NT2/D1 (cell line): ENCODE data around the gene ANK3.
"Not testable (repeated sequence)": the region's sequence is repeated elsewhere in the genome, so short reads cannot be mapped to it uniquely, and the experiment has no call there.

Experiments used
- DNase-seq: peaks from one replicate; pipeline ENCODE4 v3.0.0-alpha.2; 2011; ENCODE audit warnings: low read depth, low spot score
- H3K27me3 ChIP-seq: 2 replicates; pipeline ENCODE4 v1.6.0; 2011; ENCODE audit warnings: mild to moderate bottlenecking; ENCODE audit not compliant: insufficient read length, insufficient read depth
- H3K36me3 ChIP-seq: 2 replicates; pipeline ENCODE4 v1.6.1; 2011; ENCODE audit warnings: mild to moderate bottlenecking, low read length, mixed read lengths; ENCODE audit not compliant: insufficient read depth, insufficient read length
- H3K4me1 ChIP-seq: 2 replicates; pipeline ENCODE4 v1.5.1; 2011; ENCODE audit not compliant: insufficient read depth, insufficient read length
- H3K4me3 ChIP-seq: 2 replicates; pipeline ENCODE4 v1.5.1; 2011; ENCODE audit warnings: low read depth; ENCODE audit not compliant: insufficient read length
- H3K9ac ChIP-seq: 2 replicates; pipeline ENCODE4 v1.6.0; 2011; ENCODE audit warnings: low read depth; ENCODE audit not compliant: insufficient read length
- H3K9me3 ChIP-seq: 2 replicates; pipeline ENCODE4 v1.5.1; 2011; ENCODE audit warnings: mild to moderate bottlenecking, low read length; ENCODE audit not compliant: insufficient read depth
- SUZ12 ChIP-seq: IDR thresholded peaks from 2 replicates; pipeline ENCODE4 v1.6.1; 2011; ENCODE audit not compliant: insufficient read length, insufficient read depth; ENCODE audit errors: extremely low read depth
- YY1 ChIP-seq: IDR thresholded peaks from 2 replicates; pipeline ENCODE4 v1.6.1; 2011; ENCODE audit not compliant: insufficient read length, insufficient read depth
- ZNF274 ChIP-seq: IDR thresholded peaks from 2 replicates; pipeline ENCODE4 v1.6.1; 2011; ENCODE audit warnings: mild to moderate bottlenecking, low read depth, low read length

ANK3 gene

GRCh38 chr10:60298408-60299389 is 91.0 kb downstream of the ANK3 start:
- no peak for DNase-seq
- H3K4me1 ChIP-seq: no peaks in the 10 kb centered on the region
- no peak overlapping the region for H3K4me3 ChIP-seq
- H3K36me3 ChIP-seq: no peaks in the 10 kb centered on the region
- H3K9me3 ChIP-seq: no peaks in the 10 kb centered on the region
- H3K9ac ChIP-seq: no peak overlapping the region
- TF ChIP-seq ZNF274 (no peak), YY1 (no peak), SUZ12 (no peak)
- no peaks in the 10 kb centered on the region for H3K27me3 ChIP-seq

GRCh38 chr10:60296073-60296472 is 93.6 kb downstream of the ANK3 start:
- DNase-seq: no peak
- Histone ChIP-seq H3K27me3 (no peaks in the 10 kb centered on the region), H3K4me1 (no peaks in the 10 kb centered on the region), H3K9ac (no peak overlapping the region), H3K9me3 (no peaks in the 10 kb centered on the region), H3K4me3 (no peak overlapping the region), H3K36me3 (no peaks in the 10 kb centered on the region)
- no peak for TF ChIP-seq YY1
- no peak for TF ChIP-seq ZNF274
- no peak for TF ChIP-seq SUZ12

- no peak for TF ChIP-seq ZNF274
- no peak for TF ChIP-seq YY1
- TF ChIP-seq SUZ12: no peak
- DNase-seq: no peak
- Histone ChIP-seq H3K27me3 (no peaks in the 10 kb centered on the region), H3K9me3 (no peaks in the 10 kb centered on the region), H3K4me3 (no peak overlapping the region), H3K4me1 (no peaks in the 10 kb centered on the region), H3K36me3 (no peaks in the 10 kb centered on the region), H3K9ac (no peak overlapping the region)
Observed at GRCh38 chr10:60295028-60295937, 94.4 kb downstream of the ANK3 start.

- Histone ChIP-seq H3K36me3 (no peaks in the 10 kb centered on the region), H3K27me3 (no peaks in the 10 kb centered on the region), H3K4me1 (no peaks in the 10 kb centered on the region), H3K9ac (no peak overlapping the region), H3K4me3 (no peak overlapping the region), H3K9me3 (no peaks in the 10 kb centered on the region)
- no peak for DNase-seq
- no peak for TF ChIP-seq YY1
- no peak for TF ChIP-seq SUZ12
- TF ChIP-seq ZNF274: no peak
Observed at GRCh38 chr10:60293581-60294175, 96.0 kb downstream of the ANK3 start.

GRCh38 chr10:60292998-60293397 is 96.7 kb downstream of the ANK3 start:
- Histone ChIP-seq H3K27me3 (no peaks in the 10 kb centered on the region), H3K36me3 (no peaks in the 10 kb centered on the region), H3K4me3 (no peak overlapping the region), H3K4me1 (no peaks in the 10 kb centered on the region), H3K9me3 (no peaks in the 10 kb centered on the region), H3K9ac (no peak overlapping the region)
- no peak for DNase-seq
- no peak for TF ChIP-seq YY1
- TF ChIP-seq SUZ12: no peak
- TF ChIP-seq ZNF274: no peak

GRCh38 chr10:60292536-60292935 is 97.1 kb downstream of the ANK3 start:
- H3K27me3 ChIP-seq, H3K4me1 ChIP-seq, DNase-seq, H3K4me3 ChIP-seq, H3K36me3 ChIP-seq, H3K9ac ChIP-seq, H3K9me3 ChIP-seq: not testable (repeated sequence)
